Upper lobe of left lung (tissue), 6 donors: Measurements from ENCODE around the gene PTPRG. TPM values are rescaled to one million over a fixed set of nuclear protein-coding genes. Genes with fewer than 3 reads are reported as not detected.

ENCODE experiments used
- ATAC-seq, 2 donors: fragments of 200-7000 bp; cut with Tn5 transposase; one replicate each; pipeline ENCODE4 v1.9.1; 2022; ENCODE audit warnings: mild to moderate bottlenecking in 2 of 2, moderate library complexity in 2 of 2; ENCODE audit not compliant: low FRiP score in 2 of 2
- DNase-seq, 2 donors: peaks; one replicate each; pipeline ENCODE4 v3.0.0-alpha.2; 2019 to 2020
- H3K27ac ChIP-seq, 4 donors: fragments of 200-600 bp; sonication (generic); one replicate each; pipeline ENCODE4 v1.5.1; 2016 to 2019
- H3K27me3 ChIP-seq, 4 donors: fragments of 200-600 bp; sonication (generic); one replicate each; pipeline ENCODE4 v1.5.1; 2017 to 2019
- H3K36me3 ChIP-seq, 4 donors: fragments of 200-600 bp; sonication (generic); one replicate each; pipeline ENCODE4 v1.5.1; 2016 to 2019
- H3K4me1 ChIP-seq, 4 donors: fragments of 200-600 bp; sonication (generic); one replicate each; pipeline ENCODE4 v1.5.1; 2018 to 2019
- H3K4me3 ChIP-seq, 4 donors: fragments of 200-600 bp; sonication (generic); one replicate each; pipeline ENCODE4 v1.5.1; 2017 to 2019; ENCODE audit warnings: mild to moderate bottlenecking in 2 of 4, moderate library complexity in 1 of 4
- H3K9me3 ChIP-seq, 4 donors: fragments of 200-600 bp; sonication (generic); one replicate each; pipeline ENCODE4 v1.5.1; 2018 to 2019
- EP300 ChIP-seq, 4 donors: sonication (generic); formaldehyde crosslinking; IDR thresholded peaks; one replicate each; pipeline ENCODE4 v1.5.1; 2017; ENCODE audit warnings: antibody characterized with exemption in 4 of 4, control low read depth in 2 of 4
- POLR2A ChIP-seq, 4 donors: fragments of 450-650 bp; IDR thresholded peaks; one replicate each; pipeline ENCODE4 v1.5.1; 2016 to 2017; ENCODE audit warnings: antibody characterized with exemption in 4 of 4, mild to moderate bottlenecking in 2 of 4
- POLR2AphosphoS5 ChIP-seq, 2 donors: sonication (generic); formaldehyde crosslinking; IDR thresholded peaks; one replicate each; pipeline ENCODE4 v1.5.1; 2017; ENCODE audit warnings: antibody characterized with exemption in 2 of 2
- WGBS, 2 donors: methylation state at CpG; one replicate each; pipeline ENCODE4 v1.1.5; 2017 to 2018; 5-methylcytosine and 5-hydroxymethylcytosine counted together
- total RNA-seq, 6 donors: library from RNA; depleted of rRNA in 4 of 6; stranded (reverse); fragments of >200 nt in 4 of 6; gene quantifications; one replicate each; pipeline versions ENCODE4 v1.1.0 to v1.2.1, GENCODE V29; 2016 to 2021
- TF ChIP-seq, protein P1 (sequence below), 6 experiments: fragments of 450-650 bp in 4 of 6; fragments of 200-600 bp in 2 of 6; sonication (generic) in 2 of 6; IDR thresholded peaks; one replicate each; pipeline ENCODE4 v1.5.1; 2016 to 2019; ENCODE audit warnings: antibody characterized with exemption in 6 of 6
- donor health status: DM: no; HTN: no; CAD: no; lungs with moderate emphysema.
- donor health status: DM: no; HTN: yes; CAD: no; lungs with severe emphysema.

Gene PTPRG
- total RNA-seq, 6 donors from 2014 or later, result 58.7 to 101 (median 68.8) TPM

DNA sequence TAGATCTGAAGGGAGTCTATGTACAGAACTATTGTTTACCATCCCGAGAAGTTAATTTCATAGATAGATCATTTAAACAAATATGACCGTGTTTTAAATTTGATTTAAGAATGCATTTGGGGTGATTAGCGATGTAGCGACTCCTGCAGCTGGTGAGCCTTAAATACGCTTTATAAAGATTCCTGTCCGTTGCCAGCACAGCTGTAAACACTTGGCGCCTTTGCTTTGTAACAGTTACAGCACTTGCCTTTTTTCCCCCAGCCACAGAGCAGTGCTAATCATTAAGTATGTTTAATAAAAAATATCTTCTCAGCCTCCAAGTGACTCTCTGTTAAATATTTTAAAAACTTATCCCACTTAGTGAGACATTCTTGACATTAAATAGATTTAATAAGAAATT, 478.2 kb downstream of the PTPRG start:
- H3K4me1 ChIP-seq, result no peaks in the 10 kb centered on the region
- ATAC-seq, result no peak
- H3K27me3 ChIP-seq, result no peaks in the 10 kb centered on the region
- H3K36me3 ChIP-seq, result no peaks in the 10 kb centered on the region
- DNase-seq, result no peak
- H3K4me3 ChIP-seq, result no peak overlapping the region
- no peaks in the 10 kb centered on the region for H3K9me3 ChIP-seq
- no peak for TF ChIP-seq POLR2A (IDR thresholded peaks at IDR 0.05)
- no peak for TF ChIP-seq POLR2AphosphoS5 (IDR thresholded peaks at IDR 0.05)
- TF ChIP-seq, protein P1, sequence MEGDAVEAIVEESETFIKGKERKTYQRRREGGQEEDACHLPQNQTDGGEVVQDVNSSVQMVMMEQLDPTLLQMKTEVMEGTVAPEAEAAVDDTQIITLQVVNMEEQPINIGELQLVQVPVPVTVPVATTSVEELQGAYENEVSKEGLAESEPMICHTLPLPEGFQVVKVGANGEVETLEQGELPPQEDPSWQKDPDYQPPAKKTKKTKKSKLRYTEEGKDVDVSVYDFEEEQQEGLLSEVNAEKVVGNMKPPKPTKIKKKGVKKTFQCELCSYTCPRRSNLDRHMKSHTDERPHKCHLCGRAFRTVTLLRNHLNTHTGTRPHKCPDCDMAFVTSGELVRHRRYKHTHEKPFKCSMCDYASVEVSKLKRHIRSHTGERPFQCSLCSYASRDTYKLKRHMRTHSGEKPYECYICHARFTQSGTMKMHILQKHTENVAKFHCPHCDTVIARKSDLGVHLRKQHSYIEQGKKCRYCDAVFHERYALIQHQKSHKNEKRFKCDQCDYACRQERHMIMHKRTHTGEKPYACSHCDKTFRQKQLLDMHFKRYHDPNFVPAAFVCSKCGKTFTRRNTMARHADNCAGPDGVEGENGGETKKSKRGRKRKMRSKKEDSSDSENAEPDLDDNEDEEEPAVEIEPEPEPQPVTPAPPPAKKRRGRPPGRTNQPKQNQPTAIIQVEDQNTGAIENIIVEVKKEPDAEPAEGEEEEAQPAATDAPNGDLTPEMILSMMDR (IDR thresholded peaks at IDR 0.05), result no peak
- no peak for TF ChIP-seq EP300 (IDR thresholded peaks at IDR 0.05)
- H3K27ac ChIP-seq, result no peak overlapping the region
- 85 to 87% methylated on average over 7 of the region's 7 CpGs for WGBS, 2 donors

GRCh38 chr3:62041681-62042080, 480.3 kb downstream of the PTPRG start:
- Histone ChIP-seq H3K4me1 (no peaks in the 10 kb centered on the region), H3K27ac (no peak overlapping the region), H3K36me3 (no peaks in the 10 kb centered on the region), H3K9me3 (no peaks in the 10 kb centered on the region), H3K4me3 (no peak overlapping the region), H3K27me3 (no peaks in the 10 kb centered on the region)
- no peak for ATAC-seq
- no peak for DNase-seq
- WGBS, 2 donors, result 90 to 93% methylated on average over 4 of the region's 4 CpGs
- TF ChIP-seq POLR2A (IDR thresholded peaks at IDR 0.05) (no peak), EP300 (IDR thresholded peaks at IDR 0.05) (no peak), POLR2AphosphoS5 (IDR thresholded peaks at IDR 0.05) (no peak)
- TF ChIP-seq, protein P1 (IDR thresholded peaks at IDR 0.05), result no peak

DNA sequence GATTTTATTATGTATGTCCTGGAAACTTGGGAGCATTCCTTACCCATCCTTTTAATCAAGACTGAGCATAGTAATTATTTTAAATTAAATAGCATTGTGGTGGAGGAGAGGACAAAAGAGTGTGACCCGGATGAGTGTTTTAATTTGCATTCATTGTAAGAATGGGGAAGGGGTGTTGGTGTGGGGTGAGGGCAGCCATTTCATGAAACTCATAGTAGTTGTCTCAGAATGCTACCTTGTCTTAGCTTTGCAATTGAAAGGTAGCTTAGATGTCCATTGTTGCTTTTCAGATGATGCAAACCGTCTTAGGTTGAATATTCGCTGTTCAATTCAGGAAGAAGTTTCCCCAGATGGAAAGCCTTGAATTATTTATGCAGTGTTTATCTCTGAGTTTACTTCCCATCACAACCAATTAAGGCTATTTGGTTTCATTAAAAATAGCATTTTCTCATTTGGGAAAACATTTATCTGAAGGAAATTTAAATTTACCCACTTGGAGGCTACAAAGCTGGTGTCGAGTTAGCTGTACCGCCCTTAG, 483.6 kb downstream of the PTPRG start:
- Histone ChIP-seq H3K4me3 (no peak overlapping the region), H3K27me3 (no peaks in the 10 kb centered on the region), H3K27ac (no peak overlapping the region), H3K9me3 (no peaks in the 10 kb centered on the region), H3K4me1 (no peaks in the 10 kb centered on the region), H3K36me3 (no peaks in the 10 kb centered on the region)
- WGBS, 2 donors, result 74 to 93% methylated on average over 5 of the region's 5 CpGs
- DNase-seq (no peak), ATAC-seq (no peak)
- TF ChIP-seq POLR2A (IDR thresholded peaks at IDR 0.05) (no peak), EP300 (IDR thresholded peaks at IDR 0.05) (no peak), POLR2AphosphoS5 (IDR thresholded peaks at IDR 0.05) (no peak)
- TF ChIP-seq, protein P1 (IDR thresholded peaks at IDR 0.05), result no peak

DNA sequence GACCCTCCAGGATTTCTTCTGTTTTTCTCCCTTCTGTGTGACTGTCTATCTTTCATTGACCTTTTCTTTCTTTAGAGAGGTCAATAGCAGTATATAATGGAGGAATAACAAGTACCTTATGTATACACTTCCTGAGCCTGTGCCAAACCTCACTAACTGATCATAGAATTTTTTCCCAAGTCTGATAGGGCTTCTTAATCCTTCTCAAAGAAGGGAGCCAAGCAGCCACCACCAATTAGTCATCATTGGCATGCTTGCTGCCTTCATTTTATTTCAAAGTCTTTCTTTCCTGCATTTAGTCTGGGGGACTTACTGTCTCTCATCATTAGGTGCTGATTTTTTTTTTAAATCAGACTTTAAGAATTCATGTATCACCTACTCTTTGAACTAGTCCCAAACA, 485.0 kb downstream of the PTPRG start:
- Histone ChIP-seq H3K27ac (no peak overlapping the region), H3K4me3 (no peak overlapping the region), H3K4me1 (no peaks in the 10 kb centered on the region), H3K27me3 (no peaks in the 10 kb centered on the region), H3K9me3 (no peaks in the 10 kb centered on the region), H3K36me3 (no peaks in the 10 kb centered on the region)
- ATAC-seq, result no peak
- no peak for DNase-seq
- TF ChIP-seq EP300 (IDR thresholded peaks at IDR 0.05) (no peak), POLR2A (IDR thresholded peaks at IDR 0.05) (no peak), POLR2AphosphoS5 (IDR thresholded peaks at IDR 0.05) (no peak)
- TF ChIP-seq, protein P1 (IDR thresholded peaks at IDR 0.05), result no peak

GRCh38 chr3:62048577-62048976, 487.2 kb downstream of the PTPRG start:
- DNase-seq, result no peak
- H3K27ac ChIP-seq, result no peak overlapping the region
- no peaks in the 10 kb centered on the region for H3K27me3 ChIP-seq
- no peaks in the 10 kb centered on the region for H3K9me3 ChIP-seq
- WGBS, 2 donors, result 91 to 96% methylated on average over 3 of the region's 3 CpGs
- no peaks in the 10 kb centered on the region for H3K4me1 ChIP-seq
- H3K4me3 ChIP-seq, result no peak overlapping the region
- ATAC-seq, result no peak
- H3K36me3 ChIP-seq, result no peaks in the 10 kb centered on the region
- no peak for TF ChIP-seq POLR2AphosphoS5 (IDR thresholded peaks at IDR 0.05)
- TF ChIP-seq EP300 (IDR thresholded peaks at IDR 0.05), result no peak
